ENCODE measurements around the gene ITPK1. TPM values are rescaled to one million over a fixed set of nuclear protein-coding genes. Genes with fewer than 3 reads are reported as not detected.

The ITPK1 gene
- total RNA-seq, 1 experiment from 2014 or later = 38.5 TPM

DNA sequence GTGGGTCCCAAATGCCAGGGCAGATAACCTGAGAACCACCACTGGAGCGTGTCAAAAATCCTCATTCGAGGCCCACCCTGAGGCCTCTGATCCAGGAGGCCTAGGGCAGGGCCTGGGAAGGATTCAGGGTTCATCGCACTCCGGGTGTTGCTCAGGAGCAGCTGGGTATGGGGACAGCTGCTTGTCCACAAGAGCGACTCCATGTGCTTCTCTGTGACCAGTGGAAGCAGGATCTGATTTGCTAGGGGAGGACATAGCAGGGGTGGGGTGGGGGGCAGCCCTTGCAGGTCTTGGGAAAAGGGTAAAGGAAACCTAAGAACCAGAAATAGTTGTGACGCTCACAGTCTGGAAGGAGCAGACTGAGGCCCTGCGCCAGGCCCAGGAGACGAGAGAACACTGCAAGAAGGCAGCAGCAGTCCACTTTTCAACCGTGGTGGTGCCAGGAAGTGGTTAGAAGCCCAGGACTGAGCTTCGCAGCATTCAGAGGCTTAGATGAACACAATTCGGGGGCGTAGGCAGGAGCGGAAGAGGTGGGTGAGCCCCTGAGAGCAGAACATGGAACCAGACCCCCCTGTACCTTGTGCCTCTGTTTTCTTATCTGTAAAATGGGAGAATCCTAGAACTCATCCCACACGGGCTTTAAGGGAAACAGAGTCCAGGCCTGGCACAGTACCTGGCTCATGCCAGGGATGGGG is 33.7 kb downstream of the ITPK1 start:
- Histone ChIP-seq H3K4me3 (ENCODE audit: low read depth, low read length, poor library complexity, severe bottlenecking) (no peak overlapping the region), H3K4me1 (ENCODE audit: insufficient read depth, low read length, poor library complexity, severe bottlenecking) (peaks cover 12% of the 10 kb centered on the region), H3K36me3 (ENCODE audit: insufficient read depth, low read length, poor library complexity, severe bottlenecking) (no peaks in the 10 kb centered on the region), H3K27ac (ENCODE audit: low read depth, low read length, poor library complexity, severe bottlenecking) (no peak overlapping the region), H3K9me3 (ENCODE audit: low read depth, low read length, poor library complexity, severe bottlenecking) (no peaks in the 10 kb centered on the region), H3K27me3 (replicated peaks; ENCODE audit: insufficient read depth, low read depth, low read length, poor library complexity) (no peaks in the 10 kb centered on the region)
- POLR2A ChIA-PET (ENCODE audit: low non-redundant PET) = no interaction called here
- intact Hi-C loops (cut with micrococcal nuclease; ENCODE audit: unreplicated experiment) = no loop called here
- TF ChIP-seq, protein P1, sequence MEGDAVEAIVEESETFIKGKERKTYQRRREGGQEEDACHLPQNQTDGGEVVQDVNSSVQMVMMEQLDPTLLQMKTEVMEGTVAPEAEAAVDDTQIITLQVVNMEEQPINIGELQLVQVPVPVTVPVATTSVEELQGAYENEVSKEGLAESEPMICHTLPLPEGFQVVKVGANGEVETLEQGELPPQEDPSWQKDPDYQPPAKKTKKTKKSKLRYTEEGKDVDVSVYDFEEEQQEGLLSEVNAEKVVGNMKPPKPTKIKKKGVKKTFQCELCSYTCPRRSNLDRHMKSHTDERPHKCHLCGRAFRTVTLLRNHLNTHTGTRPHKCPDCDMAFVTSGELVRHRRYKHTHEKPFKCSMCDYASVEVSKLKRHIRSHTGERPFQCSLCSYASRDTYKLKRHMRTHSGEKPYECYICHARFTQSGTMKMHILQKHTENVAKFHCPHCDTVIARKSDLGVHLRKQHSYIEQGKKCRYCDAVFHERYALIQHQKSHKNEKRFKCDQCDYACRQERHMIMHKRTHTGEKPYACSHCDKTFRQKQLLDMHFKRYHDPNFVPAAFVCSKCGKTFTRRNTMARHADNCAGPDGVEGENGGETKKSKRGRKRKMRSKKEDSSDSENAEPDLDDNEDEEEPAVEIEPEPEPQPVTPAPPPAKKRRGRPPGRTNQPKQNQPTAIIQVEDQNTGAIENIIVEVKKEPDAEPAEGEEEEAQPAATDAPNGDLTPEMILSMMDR (conservative IDR thresholded peaks at IDR 0.05; ENCODE audit: low read depth, low read length) = no peak
- TF ChIP-seq EZH2 (IDR thresholded peaks at IDR 0.05; ENCODE audit: borderline replicate concordance, low read depth, low read length, poor library complexity, severe bottlenecking) = no peak
- BruUV-seq (replicated peaks) = no TSS peak
- no peak for DNase-seq (ENCODE audit: low spot score)
- CTCF ChIA-PET = no interaction called here

DNA sequence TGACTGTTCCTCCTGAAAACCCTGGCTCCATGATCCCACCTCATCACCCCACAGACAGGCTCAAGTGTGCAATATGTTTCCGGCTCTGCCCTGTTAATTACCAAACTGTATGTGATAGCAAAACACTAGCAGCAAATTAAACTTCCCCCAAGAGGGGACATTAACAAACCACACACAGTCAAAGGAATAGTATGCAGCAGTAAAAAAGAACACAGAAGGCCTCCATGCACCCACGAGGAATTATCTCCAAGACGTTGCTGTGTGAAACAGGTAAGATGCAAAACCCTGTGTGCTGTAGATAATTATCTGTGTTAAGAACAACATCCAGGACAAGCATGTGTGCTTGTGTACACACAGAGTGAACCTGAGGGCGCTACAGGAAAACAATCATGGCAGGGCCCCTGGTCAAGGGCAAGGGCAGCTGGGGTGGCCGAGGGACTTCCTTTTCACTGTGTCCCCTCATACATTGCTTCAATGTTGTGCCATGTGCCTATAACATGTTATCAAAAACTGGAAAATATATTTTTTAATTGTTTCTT is 35.8 kb downstream of the ITPK1 start:
- Histone ChIP-seq H3K4me3 (ENCODE audit: low read depth, low read length, poor library complexity, severe bottlenecking) (no peak overlapping the region), H3K27me3 (replicated peaks; ENCODE audit: insufficient read depth, low read depth, low read length, poor library complexity) (no peaks in the 10 kb centered on the region), H3K27ac (ENCODE audit: low read depth, low read length, poor library complexity, severe bottlenecking) (no peak overlapping the region), H3K9me3 (ENCODE audit: low read depth, low read length, poor library complexity, severe bottlenecking) (no peaks in the 10 kb centered on the region), H3K36me3 (ENCODE audit: insufficient read depth, low read length, poor library complexity, severe bottlenecking) (no peaks in the 10 kb centered on the region), H3K4me1 (ENCODE audit: insufficient read depth, low read length, poor library complexity, severe bottlenecking) (no peaks in the 10 kb centered on the region)
- no TSS peak for BruUV-seq (replicated peaks)
- TF ChIP-seq, protein P1 (conservative IDR thresholded peaks at IDR 0.05; ENCODE audit: low read depth, low read length) = no peak
- TF ChIP-seq EZH2 (IDR thresholded peaks at IDR 0.05; ENCODE audit: borderline replicate concordance, low read depth, low read length, poor library complexity, severe bottlenecking) = no peak
- ChIA-PET POLR2A (ENCODE audit: low non-redundant PET) (no interaction called here), CTCF (no interaction called here)
- no peak for DNase-seq (ENCODE audit: low spot score)
- intact Hi-C loops (cut with micrococcal nuclease; ENCODE audit: unreplicated experiment) = no loop called here

DNA sequence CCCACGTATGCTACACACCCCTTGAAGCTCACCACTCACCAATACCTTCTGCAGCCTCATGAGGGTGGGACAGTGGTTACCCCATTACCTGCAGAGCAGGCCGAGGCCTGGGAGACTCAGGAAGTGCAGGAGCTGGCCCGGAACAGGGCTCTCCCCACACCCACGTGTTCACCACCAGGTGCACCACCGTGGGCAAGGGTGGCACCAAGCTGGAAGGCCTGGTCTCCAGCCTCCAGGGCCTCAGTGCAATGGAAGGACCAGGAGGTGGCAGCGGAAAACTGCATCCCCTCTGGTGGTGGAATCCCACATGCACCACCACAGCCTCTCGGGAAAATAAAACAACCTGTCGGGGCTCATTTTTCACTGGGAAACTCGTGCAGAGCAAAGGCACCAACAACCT is 36.4 kb downstream of the ITPK1 start:
- H3K27ac ChIP-seq (ENCODE audit: low read depth, low read length, poor library complexity, severe bottlenecking) = no peak overlapping the region
- BruUV-seq (replicated peaks) = no TSS peak
- H3K36me3 ChIP-seq (ENCODE audit: insufficient read depth, low read length, poor library complexity, severe bottlenecking) = no peaks in the 10 kb centered on the region
- POLR2A ChIA-PET (ENCODE audit: low non-redundant PET) = no interaction called here
- intact Hi-C loops (cut with micrococcal nuclease; ENCODE audit: unreplicated experiment) = no loop called here
- CTCF ChIA-PET = no interaction called here
- no peak for DNase-seq (ENCODE audit: low spot score)
- no peaks in the 10 kb centered on the region for H3K27me3 ChIP-seq (replicated peaks; ENCODE audit: insufficient read depth, low read depth, low read length, poor library complexity)
- H3K4me3 ChIP-seq (ENCODE audit: low read depth, low read length, poor library complexity, severe bottlenecking) = no peak overlapping the region
- TF ChIP-seq, protein P1 (conservative IDR thresholded peaks at IDR 0.05; ENCODE audit: low read depth, low read length) = no peak
- no peak for TF ChIP-seq EZH2 (IDR thresholded peaks at IDR 0.05; ENCODE audit: borderline replicate concordance, low read depth, low read length, poor library complexity, severe bottlenecking)
- H3K9me3 ChIP-seq (ENCODE audit: low read depth, low read length, poor library complexity, severe bottlenecking) = no peaks in the 10 kb centered on the region
- peaks cover 5% of the 10 kb centered on the region for H3K4me1 ChIP-seq (ENCODE audit: insufficient read depth, low read length, poor library complexity, severe bottlenecking)

All from A673 (cell line).